ENCODE data around the gene GASK1A. TPM values are rescaled to one million over a fixed set of nuclear protein-coding genes. Genes with fewer than 3 reads are reported as not detected.

GASK1A gene
- total RNA-seq (ENCODE audit: unreplicated experiment) = not detected
- long read RNA-seq = 0 reads

DNA sequence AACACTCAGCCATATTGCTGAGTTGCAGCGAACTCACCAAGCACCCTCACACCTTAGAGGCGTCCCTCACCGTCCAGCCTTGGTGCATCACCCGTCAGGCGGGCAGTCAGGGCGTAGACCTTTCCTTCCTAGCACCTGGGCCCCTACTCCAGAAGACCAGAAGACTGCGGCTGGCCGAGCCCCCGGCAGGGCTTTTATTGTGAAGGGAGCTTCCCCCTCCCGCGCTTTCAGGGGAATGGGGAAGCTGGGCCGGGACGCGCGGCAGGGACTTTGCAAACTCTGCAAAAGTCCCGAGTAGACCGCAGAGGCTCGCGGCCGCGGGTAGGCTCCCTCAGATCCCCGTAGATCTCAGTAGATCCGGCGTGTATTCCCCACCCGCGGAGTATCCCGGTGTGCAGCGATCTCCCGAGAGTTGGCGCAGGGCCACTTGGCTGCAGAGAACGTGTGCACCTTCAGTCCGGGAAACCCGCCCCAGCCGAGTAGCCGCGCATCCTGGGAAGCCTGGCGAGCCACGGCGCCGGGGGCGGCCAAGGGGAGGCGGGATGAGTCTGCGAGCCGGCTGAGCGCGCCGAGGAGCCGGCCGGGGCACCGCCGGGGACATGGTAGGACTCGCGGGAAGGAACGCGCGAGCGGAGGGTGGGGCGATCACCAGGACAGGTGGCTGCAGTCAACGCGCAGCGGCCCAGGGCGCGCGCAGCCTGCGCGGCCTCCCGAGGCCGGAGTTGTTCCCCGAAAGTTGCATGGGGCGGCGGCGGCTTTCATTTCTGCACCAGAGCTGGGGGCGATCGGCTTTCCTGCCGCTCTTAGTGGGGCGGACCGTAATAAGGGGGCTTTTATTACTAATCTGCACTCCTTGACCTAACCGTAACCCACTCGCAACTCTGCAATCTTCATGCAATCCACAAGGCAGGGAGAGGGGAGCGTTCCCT, at the start of gene GASK1A:
Gene GASK1A, plus strand, starts transcription at position 268 of the 929 bp plus-strand sequence. Its CDS starts 332 bp downstream, at position 600.
- Mint-ChIP-seq H3K27me3 (ENCODE audit: unreplicated experiment) (peaks cover 8% of the 10 kb centered on the region), H3K27ac (ENCODE audit: unreplicated experiment) (no peak within 1 kb of the TSS), H3K36me3 (ENCODE audit: unreplicated experiment) (peaks cover 23% of the 10 kb centered on the region), H3K9me3 (ENCODE audit: unreplicated experiment) (peaks cover 3% of the 10 kb centered on the region), H3K4me1 (ENCODE audit: low read depth, unreplicated experiment) (peaks cover 1% of the 10 kb centered on the region), H3K4me3 (ENCODE audit: unreplicated experiment) (peak within 1 kb of the TSS; percentile 84)
- peak; percentile 60 for DNase-seq
- TF ChIP-seq, protein P1, sequence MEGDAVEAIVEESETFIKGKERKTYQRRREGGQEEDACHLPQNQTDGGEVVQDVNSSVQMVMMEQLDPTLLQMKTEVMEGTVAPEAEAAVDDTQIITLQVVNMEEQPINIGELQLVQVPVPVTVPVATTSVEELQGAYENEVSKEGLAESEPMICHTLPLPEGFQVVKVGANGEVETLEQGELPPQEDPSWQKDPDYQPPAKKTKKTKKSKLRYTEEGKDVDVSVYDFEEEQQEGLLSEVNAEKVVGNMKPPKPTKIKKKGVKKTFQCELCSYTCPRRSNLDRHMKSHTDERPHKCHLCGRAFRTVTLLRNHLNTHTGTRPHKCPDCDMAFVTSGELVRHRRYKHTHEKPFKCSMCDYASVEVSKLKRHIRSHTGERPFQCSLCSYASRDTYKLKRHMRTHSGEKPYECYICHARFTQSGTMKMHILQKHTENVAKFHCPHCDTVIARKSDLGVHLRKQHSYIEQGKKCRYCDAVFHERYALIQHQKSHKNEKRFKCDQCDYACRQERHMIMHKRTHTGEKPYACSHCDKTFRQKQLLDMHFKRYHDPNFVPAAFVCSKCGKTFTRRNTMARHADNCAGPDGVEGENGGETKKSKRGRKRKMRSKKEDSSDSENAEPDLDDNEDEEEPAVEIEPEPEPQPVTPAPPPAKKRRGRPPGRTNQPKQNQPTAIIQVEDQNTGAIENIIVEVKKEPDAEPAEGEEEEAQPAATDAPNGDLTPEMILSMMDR (IDR thresholded peaks at IDR 0.05; ENCODE audit: partially characterized antibody, unreplicated experiment) = no peak

GRCh38 chr3:42934111-42934510, 45.0 kb upstream of the GASK1A start:
- H3K27me3 Mint-ChIP-seq (ENCODE audit: unreplicated experiment) = no peaks in the 10 kb centered on the region
- TF ChIP-seq, protein P1 (IDR thresholded peaks at IDR 0.05; ENCODE audit: partially characterized antibody, unreplicated experiment) = no peak
- no peak overlapping the region for H3K4me3 Mint-ChIP-seq (ENCODE audit: unreplicated experiment)
- H3K27ac Mint-ChIP-seq (ENCODE audit: unreplicated experiment) = no peak overlapping the region
- H3K4me1 Mint-ChIP-seq (ENCODE audit: low read depth, unreplicated experiment) = no peaks in the 10 kb centered on the region
- DNase-seq = no peak
- no peaks in the 10 kb centered on the region for H3K9me3 Mint-ChIP-seq (ENCODE audit: unreplicated experiment)
- no peaks in the 10 kb centered on the region for H3K36me3 Mint-ChIP-seq (ENCODE audit: unreplicated experiment)

DNA sequence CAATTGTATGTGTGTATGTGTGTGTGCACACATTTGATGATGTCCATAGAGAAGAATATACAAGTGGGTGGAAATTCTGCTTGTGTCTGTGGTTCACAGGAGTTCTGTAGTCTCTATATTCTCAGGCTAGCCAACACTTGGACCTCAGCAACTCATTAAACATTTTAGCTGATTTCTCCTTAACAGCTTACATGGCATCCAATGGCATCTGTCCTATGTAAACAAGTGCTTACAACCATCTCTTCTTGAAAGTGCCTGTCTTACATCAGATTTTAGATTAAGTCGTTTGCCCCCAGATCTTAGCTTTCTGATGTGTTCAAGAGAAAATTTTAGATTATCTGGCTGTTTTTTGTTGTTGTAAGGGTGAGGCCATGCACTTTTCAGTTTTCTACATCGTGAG, 44.2 kb upstream of the GASK1A start:
- H3K4me1 Mint-ChIP-seq (ENCODE audit: low read depth, unreplicated experiment) = no peaks in the 10 kb centered on the region
- TF ChIP-seq, protein P1 (IDR thresholded peaks at IDR 0.05; ENCODE audit: partially characterized antibody, unreplicated experiment) = no peak
- no peaks in the 10 kb centered on the region for H3K36me3 Mint-ChIP-seq (ENCODE audit: unreplicated experiment)
- no peak overlapping the region for H3K4me3 Mint-ChIP-seq (ENCODE audit: unreplicated experiment)
- no peaks in the 10 kb centered on the region for H3K9me3 Mint-ChIP-seq (ENCODE audit: unreplicated experiment)
- no peak for DNase-seq
- no peak overlapping the region for H3K27ac Mint-ChIP-seq (ENCODE audit: unreplicated experiment)
- no peaks in the 10 kb centered on the region for H3K27me3 Mint-ChIP-seq (ENCODE audit: unreplicated experiment)

GRCh38 chr3:42935472-42935871, 43.6 kb upstream of the GASK1A start:
- H3K9me3 Mint-ChIP-seq (ENCODE audit: unreplicated experiment) = no peaks in the 10 kb centered on the region
- no peaks in the 10 kb centered on the region for H3K27me3 Mint-ChIP-seq (ENCODE audit: unreplicated experiment)
- H3K4me3 Mint-ChIP-seq (ENCODE audit: unreplicated experiment) = no peak overlapping the region
- no peak for DNase-seq
- no peaks in the 10 kb centered on the region for H3K4me1 Mint-ChIP-seq (ENCODE audit: low read depth, unreplicated experiment)
- H3K27ac Mint-ChIP-seq (ENCODE audit: unreplicated experiment) = no peak overlapping the region
- TF ChIP-seq, protein P1 (IDR thresholded peaks at IDR 0.05; ENCODE audit: partially characterized antibody, unreplicated experiment) = no peak
- no peaks in the 10 kb centered on the region for H3K36me3 Mint-ChIP-seq (ENCODE audit: unreplicated experiment)

Data from glutamatergic neuron (in vitro differentiated cells).